OCI-LY1 (cell line): ENCODE measurements around the gene PREP.

Source experiments
- EZH2 ChIP-seq: fragments of 200-600 bp; sonication (generic), shearing (Covaris generic); IDR thresholded peaks from 2 replicates; pipeline ENCODE4 v1.8.0; 2017; ENCODE audit warnings: borderline replicate concordance, mixed run types, mild to moderate bottlenecking, antibody characterized with exemption, low read length, moderate library complexity, mixed read lengths
- TF ChIP-seq, protein P1 (sequence below): fragments of 200-600 bp; sonication (generic), shearing (Covaris generic); IDR thresholded peaks from 2 replicates; pipeline ENCODE4 v1.5.1; 2017; ENCODE audit warnings: mild to moderate bottlenecking, antibody characterized with exemption, low read length, moderate library complexity, mixed read lengths

DNA sequence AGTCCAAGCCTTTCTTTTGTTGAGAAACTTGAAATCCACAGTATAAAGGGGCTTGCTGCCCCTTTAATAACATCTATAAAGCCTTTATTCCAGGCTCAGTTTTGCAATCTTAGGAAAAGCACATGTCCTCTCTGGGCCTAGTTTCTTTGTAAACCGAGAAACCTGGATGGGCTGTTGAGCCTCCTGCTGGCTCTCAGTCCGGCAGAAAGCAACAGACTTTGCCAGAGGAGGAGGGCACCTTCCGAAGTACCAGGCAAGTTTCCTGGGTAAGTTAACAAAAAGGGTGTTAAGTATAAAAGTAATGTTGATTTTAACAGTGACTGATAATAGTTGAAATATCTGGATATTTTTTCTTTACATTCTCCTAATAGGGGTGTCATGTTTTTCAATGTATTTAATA lies 124.1 kb downstream of the PREP start:
- TF ChIP-seq, protein P1, sequence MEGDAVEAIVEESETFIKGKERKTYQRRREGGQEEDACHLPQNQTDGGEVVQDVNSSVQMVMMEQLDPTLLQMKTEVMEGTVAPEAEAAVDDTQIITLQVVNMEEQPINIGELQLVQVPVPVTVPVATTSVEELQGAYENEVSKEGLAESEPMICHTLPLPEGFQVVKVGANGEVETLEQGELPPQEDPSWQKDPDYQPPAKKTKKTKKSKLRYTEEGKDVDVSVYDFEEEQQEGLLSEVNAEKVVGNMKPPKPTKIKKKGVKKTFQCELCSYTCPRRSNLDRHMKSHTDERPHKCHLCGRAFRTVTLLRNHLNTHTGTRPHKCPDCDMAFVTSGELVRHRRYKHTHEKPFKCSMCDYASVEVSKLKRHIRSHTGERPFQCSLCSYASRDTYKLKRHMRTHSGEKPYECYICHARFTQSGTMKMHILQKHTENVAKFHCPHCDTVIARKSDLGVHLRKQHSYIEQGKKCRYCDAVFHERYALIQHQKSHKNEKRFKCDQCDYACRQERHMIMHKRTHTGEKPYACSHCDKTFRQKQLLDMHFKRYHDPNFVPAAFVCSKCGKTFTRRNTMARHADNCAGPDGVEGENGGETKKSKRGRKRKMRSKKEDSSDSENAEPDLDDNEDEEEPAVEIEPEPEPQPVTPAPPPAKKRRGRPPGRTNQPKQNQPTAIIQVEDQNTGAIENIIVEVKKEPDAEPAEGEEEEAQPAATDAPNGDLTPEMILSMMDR: no peak
- no peak for TF ChIP-seq EZH2
